Smooth muscle cell (in vitro differentiated cells): ENCODE data around the gene EGFLAM. TPM values are rescaled to one million over a fixed set of nuclear protein-coding genes. Genes with fewer than 3 reads are reported as not detected.

ENCODE experiments used
- DNase-seq: peaks from one replicate; lab custom pipeline; 2025; ENCODE audit not compliant: unreplicated experiment; lab: John Stamatoyannopoulos, UW
- H2AFZ ChIP-seq: fragments of 200-600 bp; sonication (generic); 2 replicates; pipeline ENCODE4 v1.6.0; 2016; ENCODE audit warnings: antibody characterized with exemption, low read depth, mild to moderate bottlenecking
- H3F3A ChIP-seq: fragments of 200-600 bp; sonication (generic); 2 replicates; pipeline ENCODE4 v1.6.0; 2017; ENCODE audit warnings: antibody characterized with exemption, low read depth
- H3K27ac ChIP-seq: fragments of 200-600 bp; sonication (generic); 2 replicates; pipeline ENCODE4 v1.5.1; 2016; ENCODE audit warnings: low read depth, mild to moderate bottlenecking
- H3K27me3 ChIP-seq: fragments of 200-600 bp; sonication (generic); 2 replicates; pipeline ENCODE4 v1.6.1; 2016; ENCODE audit warnings: low read depth, mild to moderate bottlenecking
- H3K36me3 ChIP-seq: fragments of 200-600 bp; sonication (generic); 2 replicates; pipeline ENCODE4 v1.5.1; 2016; ENCODE audit warnings: low read depth
- H3K4me1 ChIP-seq: fragments of 200-600 bp; sonication (generic); 2 replicates; pipeline ENCODE4 v1.5.1; 2016; ENCODE audit warnings: low read depth
- H3K4me2 ChIP-seq: fragments of 200-600 bp; sonication (generic); 2 replicates; pipeline ENCODE4 v1.6.0; 2016; ENCODE audit warnings: mild to moderate bottlenecking
- H3K4me3 ChIP-seq: fragments of 200-600 bp; sonication (generic); 2 replicates; pipeline ENCODE4 v1.5.1; 2016; ENCODE audit warnings: mild to moderate bottlenecking
- H3K79me2 ChIP-seq: fragments of 200-600 bp; sonication (generic); 2 replicates; pipeline ENCODE4 v1.6.0; 2016; ENCODE audit warnings: low read depth, mild to moderate bottlenecking
- H3K9ac ChIP-seq: fragments of 200-600 bp; sonication (generic); 2 replicates; pipeline ENCODE4 v1.6.0; 2016; ENCODE audit warnings: low read depth
- H3K9me3 ChIP-seq: fragments of 200-600 bp; sonication (generic); replicated peaks from 2 replicates; pipeline ENCODE4 v1.5.1; 2016; ENCODE audit warnings: low read depth
- H4K20me1 ChIP-seq: fragments of 200-600 bp; sonication (generic); 2 replicates; pipeline ENCODE4 v1.6.0; 2016; ENCODE audit warnings: low read depth
- CTCF ChIP-seq: fragments of 200-600 bp; sonication (generic); IDR thresholded peaks from 2 replicates; pipeline ENCODE4 v1.5.1; 2017; ENCODE audit warnings: borderline replicate concordance, mild to moderate bottlenecking, antibody characterized with exemption; ENCODE audit not compliant: insufficient read depth, poor library complexity, severe bottlenecking
- WGBS: methylation state at CpG from one replicate; pipeline ENCODE4 v1.1.7; 2016; ENCODE audit warnings: low lambda C conversion rate; 5-methylcytosine and 5-hydroxymethylcytosine counted together
- polyA plus RNA-seq: library from polyadenylated mRNA; unstranded; fragments of >200 nt; fragmentation: Nextera tagmentation; extraction: Ambion mirVana; gene quantifications from 2 replicates; pipeline ENCODE4 v1.2.1, GENCODE V29; 2016
- total RNA-seq: library from RNA; depleted of rRNA; stranded (reverse); fragments of >200 nt; gene quantifications from 2 replicates; pipeline ENCODE4 v1.2.3, GENCODE V29; 2014

Gene EGFLAM
- total and polyA plus RNA-seq, 2 experiments from 2014 or later: 103 to 194 TPM

- Histone ChIP-seq H3F3A (peaks cover 16% of the 10 kb centered on the region), H2AFZ (no peak overlapping the region), H3K79me2 (no peaks in the 10 kb centered on the region), H3K4me2 (no peak overlapping the region), H3K27ac (no peak overlapping the region), H3K9ac (no peak overlapping the region), H3K36me3 (no peaks in the 10 kb centered on the region), H3K9me3 (no peaks in the 10 kb centered on the region), H4K20me1 (peaks cover 6% of the 10 kb centered on the region), H3K4me3 (no peak overlapping the region), H3K27me3 (no peaks in the 10 kb centered on the region), H3K4me1 (peaks cover 19% of the 10 kb centered on the region)
- DNase-seq: no peak
- TF ChIP-seq CTCF: no peak
- WGBS: 91% methylated on average over 24 of the region's 24 CpGs
Observed at GRCh38 chr5:38466424-38467189, 208.2 kb downstream of the EGFLAM start.

GRCh38 chr5:38467353-38468040, 209.1 kb downstream of the EGFLAM start:
- Histone ChIP-seq H3K27me3 (no peaks in the 10 kb centered on the region), H3K79me2 (no peaks in the 10 kb centered on the region), H3K4me2 (peak overlapping the region; percentile 26), H3K9ac (no peak overlapping the region), H3K36me3 (no peaks in the 10 kb centered on the region), H2AFZ (no peak overlapping the region), H3K27ac (peak overlapping the region; percentile 49), H3K9me3 (no peaks in the 10 kb centered on the region), H3K4me1 (peaks cover 19% of the 10 kb centered on the region), H3K4me3 (no peak overlapping the region), H3F3A (peaks cover 11% of the 10 kb centered on the region), H4K20me1 (peaks cover 6% of the 10 kb centered on the region)
- 57% methylated on average over 22 of the region's 22 CpGs for WGBS
- no peak for TF ChIP-seq CTCF
- DNase-seq: no peak

- peaks cover 7% of the 10 kb centered on the region for H3F3A ChIP-seq
- 72% methylated on average over 12 of the region's 12 CpGs for whole genome bisulfite sequencing
- H2AFZ ChIP-seq: no peak overlapping the region
- no peaks in the 10 kb centered on the region for H3K36me3 ChIP-seq
- peaks cover 14% of the 10 kb centered on the region for H3K4me1 ChIP-seq
- no peak overlapping the region for H3K4me3 ChIP-seq
- no peak overlapping the region for H3K9ac ChIP-seq
- no peak overlapping the region for H3K27ac ChIP-seq
- H4K20me1 ChIP-seq: peaks cover 6% of the 10 kb centered on the region
- no peaks in the 10 kb centered on the region for H3K79me2 ChIP-seq
- DNase-seq: no peak
- H3K4me2 ChIP-seq: peak overlapping the region; percentile 26
- H3K27me3 ChIP-seq: no peaks in the 10 kb centered on the region
- H3K9me3 ChIP-seq: no peaks in the 10 kb centered on the region
- no peak for TF ChIP-seq CTCF
Observed at GRCh38 chr5:38468202-38468673, 209.9 kb downstream of the EGFLAM start.
